Stimulated activated naive CD4-positive, alpha-beta T cell treated with Interleukin-2 at 50 U/mL for 16 hours (primary cell): ENCODE data around the gene SPEN.

Source experiments
- DNase-seq: peaks from one replicate; lab custom pipeline; 2025; lab: John Stamatoyannopoulos, UW

SPEN gene

GRCh38 chr1:15989776-15990175, 142.3 kb downstream of the SPEN start:
- no peak for DNase-seq
